Body of pancreas (tissue), 4 donors: ENCODE measurements around the gene FGL2.

Experiments used
- CTCF ChIP-seq, 7 experiments: fragments of 450-650 bp in 4 of 7; fragments of 200-600 bp in 3 of 7; sonication (generic) in 3 of 7; IDR thresholded peaks; one replicate each; pipeline ENCODE4 v1.5.1; 2016 to 2019; ENCODE audit warnings: antibody characterized with exemption in 7 of 7
- POLR2A ChIP-seq, 3 donors: fragments of 450-650 bp; IDR thresholded peaks; one replicate each; pipeline ENCODE4 v1.6.1; 2016; ENCODE audit warnings: antibody characterized with exemption in 3 of 3, mild to moderate bottlenecking in 2 of 3

GRCh38 chr7:77188731-77189437, 10.7 kb downstream of the FGL2 start:
- TF ChIP-seq POLR2A (IDR thresholded peaks at IDR 0.05) (no peak), CTCF (IDR thresholded peaks at IDR 0.05) (no peak)
